Thoracic aorta (tissue), 2 donors: Measurements from ENCODE around the gene CFAP46. TPM values are rescaled to one million over a fixed set of nuclear protein-coding genes. Genes with fewer than 3 reads are reported as not detected.

Experiments used
- ATAC-seq: fragments of 150-250 bp; one replicate; pipeline ENCODE4 v1.8.0; 2017; ENCODE audit warnings: low read depth; ENCODE audit not compliant: insufficient number of reproducible peaks, low FRiP score
- DNase-seq: peaks from one replicate; pipeline ENCODE4 v3.0.0-alpha.2; 2020; ENCODE audit warnings: low spot score
- H3K27ac ChIP-seq, 2 donors: fragments of 200-600 bp; sonication (generic); 1 replicate in 1 of 2; 2 replicates in 1 of 2; pipeline ENCODE4 v1.5.1; 2016; ENCODE audit warnings: mild to moderate bottlenecking in 2 of 2, moderate library complexity in 2 of 2
- H3K27me3 ChIP-seq: fragments of 200-600 bp; sonication (generic); replicated peaks from 2 replicates; pipeline ENCODE4 v1.6.0; 2016; ENCODE audit warnings: mild to moderate bottlenecking; ENCODE audit not compliant: insufficient read depth
- H3K36me3 ChIP-seq: fragments of 200-600 bp; sonication (generic); one replicate; pipeline ENCODE4 v1.5.1; 2016
- H3K4me1 ChIP-seq, 2 donors: fragments of 200-600 bp; sonication (generic); 1 replicate in 1 of 2; 2 replicates in 1 of 2; pipeline versions ENCODE4 v1.5.1 to v1.6.0; 2016; ENCODE audit warnings: low read depth in 2 of 2, mild to moderate bottlenecking in 1 of 2; ENCODE audit not compliant: control insufficient read depth in 1 of 2
- H3K4me3 ChIP-seq: fragments of 200-600 bp; sonication (generic); 2 replicates; pipeline ENCODE4 v1.5.1; 2016; ENCODE audit warnings: mild to moderate bottlenecking
- H3K9me3 ChIP-seq: fragments of 200-600 bp; sonication (generic); 2 replicates; pipeline ENCODE4 v1.5.1; 2016
- CTCF ChIP-seq: fragments of 200-600 bp; sonication (generic); IDR thresholded peaks from one replicate; pipeline ENCODE4 v1.5.1; 2019; ENCODE audit warnings: antibody characterized with exemption
- total RNA-seq, 2 donors: library from RNA; depleted of rRNA; stranded (reverse); fragments of >200 nt; gene quantifications; one replicate each; pipeline versions ENCODE4 v1.1.0 to v1.2.3, GENCODE V29; 2016

CFAP46 gene
- total RNA-seq, 2 donors from 2014 or later: not detected

GRCh38 chr10:132921086-132921485 lies 21.3 kb downstream of the CFAP46 start:
- no peak overlapping the region for H3K27ac ChIP-seq
- H3K4me3 ChIP-seq: no peak overlapping the region
- H3K27me3 ChIP-seq: no peaks in the 10 kb centered on the region
- ATAC-seq (no peak), DNase-seq (no peak)
- no peaks in the 10 kb centered on the region for H3K9me3 ChIP-seq
- no peaks in the 10 kb centered on the region for H3K36me3 ChIP-seq
- TF ChIP-seq CTCF: no peak
- no peaks in the 10 kb centered on the region for H3K4me1 ChIP-seq

GRCh38 chr10:132920101-132920925 lies 22.1 kb downstream of the CFAP46 start:
- no peaks in the 10 kb centered on the region for H3K9me3 ChIP-seq
- DNase-seq (no peak), ATAC-seq (no peak)
- no peak for TF ChIP-seq CTCF
- H3K4me3 ChIP-seq: no peak overlapping the region
- H3K36me3 ChIP-seq: no peaks in the 10 kb centered on the region
- H3K4me1 ChIP-seq: no peaks in the 10 kb centered on the region
- no peak overlapping the region for H3K27ac ChIP-seq
- H3K27me3 ChIP-seq: no peaks in the 10 kb centered on the region

DNA sequence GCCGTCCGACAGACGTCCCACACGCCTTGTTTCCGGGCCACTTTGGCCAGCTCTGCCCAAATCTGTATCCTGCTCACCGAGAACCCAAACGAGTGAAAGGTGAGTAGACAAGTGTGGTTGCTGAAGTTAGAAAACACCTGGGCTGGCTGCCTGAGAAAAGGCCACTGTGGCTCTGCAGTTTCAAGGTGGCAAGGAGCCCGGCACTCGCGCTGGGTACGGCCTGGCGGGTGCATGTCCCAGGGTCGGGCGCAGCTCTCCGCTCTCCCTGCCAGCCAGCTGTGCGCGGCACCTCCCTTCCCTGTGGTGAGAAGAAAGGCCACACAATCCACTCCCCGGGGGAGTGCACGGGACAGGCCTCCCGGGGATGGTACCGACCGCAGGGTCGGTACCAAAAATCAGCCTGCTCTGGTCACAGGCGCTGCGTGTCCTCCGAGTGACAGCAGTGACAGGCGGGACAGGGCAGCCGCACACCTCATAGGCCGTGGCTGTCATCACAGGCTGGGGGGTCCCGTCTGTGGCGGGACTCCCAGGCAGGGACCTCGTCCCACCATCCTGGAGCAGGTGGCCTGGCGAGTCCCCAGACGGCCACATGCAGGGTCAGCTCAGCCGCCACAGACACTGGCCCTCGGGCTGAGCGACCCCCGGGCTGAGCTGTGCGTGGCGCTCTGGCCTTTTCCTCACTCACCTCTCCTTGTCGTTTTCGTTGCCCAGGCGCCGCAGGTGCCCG lies 22.8 kb downstream of the CFAP46 start:
- H3K4me3 ChIP-seq: no peak overlapping the region
- ATAC-seq: no peak
- no peak for DNase-seq

DNA sequence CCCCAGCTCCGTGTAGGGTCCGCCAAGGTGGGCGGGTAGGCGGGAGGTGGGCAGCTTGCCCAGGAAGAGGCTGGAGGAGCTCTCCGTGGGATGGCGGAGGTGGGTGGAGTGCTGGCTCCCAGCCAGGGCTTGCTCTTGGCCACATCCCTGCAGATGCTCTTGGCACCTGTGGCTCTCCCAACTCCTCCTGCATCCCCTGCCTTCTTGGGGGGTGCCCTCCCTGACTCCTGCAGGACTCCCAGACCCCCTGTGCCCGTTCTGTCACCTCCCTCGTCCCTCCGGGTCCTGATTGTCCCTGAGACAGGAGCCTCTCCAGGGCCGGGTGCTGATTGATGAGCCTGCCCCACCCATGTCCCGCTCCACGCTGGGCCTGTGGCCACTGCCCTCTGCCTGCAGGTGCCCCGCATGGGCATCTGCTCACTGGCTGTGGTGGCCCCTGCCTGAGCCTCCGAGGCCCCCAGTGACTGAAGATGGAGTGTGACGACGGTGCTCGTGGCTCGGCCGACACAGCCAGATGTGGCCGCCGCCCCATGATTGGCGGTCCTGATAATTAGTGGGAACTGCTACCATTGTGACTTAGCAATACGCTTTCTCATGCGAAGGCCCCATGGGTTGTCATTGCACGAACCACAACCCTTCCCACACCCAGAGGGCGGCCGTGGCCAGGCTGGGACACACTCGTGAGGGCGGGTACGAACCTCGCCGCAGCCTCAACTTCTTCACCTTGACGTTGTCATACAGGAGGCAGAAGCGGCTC lies 23.6 kb downstream of the CFAP46 start:
- no peak for ATAC-seq
- Histone ChIP-seq H3K4me1 (no peaks in the 10 kb centered on the region), H3K4me3 (no peak overlapping the region), H3K9me3 (no peaks in the 10 kb centered on the region), H3K36me3 (no peaks in the 10 kb centered on the region), H3K27me3 (no peaks in the 10 kb centered on the region), H3K27ac (no peak overlapping the region)
- DNase-seq: no peak
- TF ChIP-seq CTCF: no peak

More for the DNA sequence above, 22.8 kb downstream of the CFAP46 start:
- H3K27ac ChIP-seq: no peak overlapping the region
- no peaks in the 10 kb centered on the region for H3K27me3 ChIP-seq
- no peaks in the 10 kb centered on the region for H3K4me1 ChIP-seq
- H3K36me3 ChIP-seq: no peaks in the 10 kb centered on the region
- no peak for TF ChIP-seq CTCF
- H3K9me3 ChIP-seq: no peaks in the 10 kb centered on the region

DNA sequence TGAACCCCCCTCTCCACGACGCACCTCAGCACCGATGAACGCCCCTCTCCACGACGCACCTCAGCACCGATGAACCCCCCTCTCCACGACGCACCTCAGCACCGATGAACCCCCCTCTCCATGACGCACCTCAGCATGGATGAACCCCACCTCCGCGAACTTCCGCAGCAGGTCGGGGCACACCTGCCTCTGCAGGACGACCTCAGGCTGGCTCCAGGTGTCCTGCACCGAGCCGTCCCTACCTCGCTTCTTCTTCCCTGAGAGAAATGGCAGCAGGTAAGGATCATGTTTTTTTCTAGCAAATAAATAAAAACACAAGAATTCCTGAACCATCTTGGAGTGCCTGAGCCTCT lies 24.1 kb downstream of the CFAP46 start:
- Histone ChIP-seq H3K9me3 (no peaks in the 10 kb centered on the region), H3K36me3 (no peaks in the 10 kb centered on the region), H3K4me1 (no peaks in the 10 kb centered on the region), H3K4me3 (no peak overlapping the region), H3K27me3 (no peaks in the 10 kb centered on the region), H3K27ac (no peak overlapping the region)
- TF ChIP-seq CTCF: no peak
- ATAC-seq: no peak
- no peak for DNase-seq
